Measurements from ENCODE around the gene RAB44. TPM values are rescaled to one million over a fixed set of nuclear protein-coding genes. Genes with fewer than 3 reads are reported as not detected.
A peak's percentile ranks its signal among the peaks of the same experiment; 100 is the strongest.

RAB44 gene
- total and polyA plus RNA-seq, 9 of the 15 experiments (the other 6 are each of a cell fraction or from before 2014, with no cell fraction given): not detected

DNA sequence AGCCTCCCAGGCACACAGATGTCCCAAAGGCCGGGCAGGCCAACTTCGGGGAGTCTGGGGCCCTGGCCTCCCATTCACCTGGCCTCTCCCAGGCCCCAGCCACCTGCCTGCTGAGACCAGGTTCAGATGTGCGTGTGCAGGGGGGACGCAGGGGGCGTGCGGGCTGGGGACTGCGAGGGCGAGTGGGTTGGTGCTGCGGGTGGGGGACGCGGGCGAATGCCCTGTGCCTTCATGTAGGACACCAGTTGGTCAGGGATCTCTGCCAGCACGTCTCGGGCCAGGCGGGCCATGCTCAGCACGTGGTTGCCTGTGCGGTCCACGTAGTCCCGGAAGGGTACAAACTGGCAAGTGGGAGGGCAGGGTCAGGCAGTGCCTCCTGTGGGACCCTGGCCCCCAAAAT lies 44.5 kb downstream of the RAB44 start:
- peaks cover 0 to 21% of the 10 kb centered on the region in 2 experiments; a peak in 4 of 5 replicates for H3K4me1 ChIP-seq (replicated peaks in 1 of 2; ENCODE audit: control insufficient read depth in 2 of 2, insufficient read depth in 2 of 2, low read length in 2 of 2)
- H3K27ac ChIP-seq (ENCODE audit: extremely low read depth, low read depth, low read length): no peak overlapping the region
- no peaks in the 10 kb centered on the region for H3K9me3 ChIP-seq (replicated peaks; ENCODE audit: control insufficient read depth, insufficient read depth, low read depth, low read length)
- DNase-seq (ENCODE audit: extremely low read depth in 1 of 4, low spot score in 3 of 4): no peak
- no peak for FAIRE-seq
- no peaks in the 10 kb centered on the region for H3K36me3 ChIP-seq (ENCODE audit: control insufficient read depth, insufficient read depth, low read length)
- H2AFZ ChIP-seq (ENCODE audit: low read depth, low read length): no peak overlapping the region
- POLR2A ChIA-PET: no interaction called here
- intact Hi-C loops (cut with micrococcal nuclease): no loop called here
- peaks cover 10% of the 10 kb centered on the region for H4K20me1 ChIP-seq (replicated peaks; ENCODE audit: control insufficient read depth, insufficient read depth, low read length)
- TF ChIP-seq, protein P1, sequence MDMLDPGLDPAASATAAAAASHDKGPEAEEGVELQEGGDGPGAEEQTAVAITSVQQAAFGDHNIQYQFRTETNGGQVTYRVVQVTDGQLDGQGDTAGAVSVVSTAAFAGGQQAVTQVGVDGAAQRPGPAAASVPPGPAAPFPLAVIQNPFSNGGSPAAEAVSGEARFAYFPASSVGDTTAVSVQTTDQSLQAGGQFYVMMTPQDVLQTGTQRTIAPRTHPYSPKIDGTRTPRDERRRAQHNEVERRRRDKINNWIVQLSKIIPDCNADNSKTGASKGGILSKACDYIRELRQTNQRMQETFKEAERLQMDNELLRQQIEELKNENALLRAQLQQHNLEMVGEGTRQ (CRISPR knock-in tag; IDR thresholded peaks at IDR 0.05): no peak
- TF ChIP-seq YBX1 (IDR thresholded peaks at IDR 0.05) (no peak), MYNN (IDR thresholded peaks at IDR 0.05) (no peak), MYNN (CRISPR knock-in tag; IDR thresholded peaks at IDR 0.05) (no peak), ZHX1 (conservative IDR thresholded peaks at IDR 0.05; ENCODE audit: low read length) (no peak), ZFP30 (CRISPR knock-in tag; IDR thresholded peaks at IDR 0.05; ENCODE audit: borderline replicate concordance) (no peak), ILF3 (IDR thresholded peaks at IDR 0.05; ENCODE audit: borderline replicate concordance) (no peak), MAFG (tag; conservative IDR thresholded peaks at IDR 0.05) (no peak), U2AF2 (optimal IDR thresholded peaks at IDR 0.05; ENCODE audit: low read depth, low read length) (no peak), RBM25 (IDR thresholded peaks at IDR 0.05; ENCODE audit: low read depth, low read length, severe bottlenecking) (no peak), GTF2E2 (tag; IDR thresholded peaks at IDR 0.05) (no peak), ZNF41 (CRISPR knock-in tag; conservative IDR thresholded peaks at IDR 0.05) (no peak)
- TF ChIP-seq, protein P2, sequence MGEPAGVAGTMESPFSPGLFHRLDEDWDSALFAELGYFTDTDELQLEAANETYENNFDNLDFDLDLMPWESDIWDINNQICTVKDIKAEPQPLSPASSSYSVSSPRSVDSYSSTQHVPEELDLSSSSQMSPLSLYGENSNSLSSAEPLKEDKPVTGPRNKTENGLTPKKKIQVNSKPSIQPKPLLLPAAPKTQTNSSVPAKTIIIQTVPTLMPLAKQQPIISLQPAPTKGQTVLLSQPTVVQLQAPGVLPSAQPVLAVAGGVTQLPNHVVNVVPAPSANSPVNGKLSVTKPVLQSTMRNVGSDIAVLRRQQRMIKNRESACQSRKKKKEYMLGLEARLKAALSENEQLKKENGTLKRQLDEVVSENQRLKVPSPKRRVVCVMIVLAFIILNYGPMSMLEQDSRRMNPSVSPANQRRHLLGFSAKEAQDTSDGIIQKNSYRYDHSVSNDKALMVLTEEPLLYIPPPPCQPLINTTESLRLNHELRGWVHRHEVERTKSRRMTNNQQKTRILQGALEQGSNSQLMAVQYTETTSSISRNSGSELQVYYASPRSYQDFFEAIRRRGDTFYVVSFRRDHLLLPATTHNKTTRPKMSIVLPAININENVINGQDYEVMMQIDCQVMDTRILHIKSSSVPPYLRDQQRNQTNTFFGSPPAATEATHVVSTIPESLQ (CRISPR knock-in tag; IDR thresholded peaks at IDR 0.05): no peak
- TF ChIP-seq, protein P3, sequence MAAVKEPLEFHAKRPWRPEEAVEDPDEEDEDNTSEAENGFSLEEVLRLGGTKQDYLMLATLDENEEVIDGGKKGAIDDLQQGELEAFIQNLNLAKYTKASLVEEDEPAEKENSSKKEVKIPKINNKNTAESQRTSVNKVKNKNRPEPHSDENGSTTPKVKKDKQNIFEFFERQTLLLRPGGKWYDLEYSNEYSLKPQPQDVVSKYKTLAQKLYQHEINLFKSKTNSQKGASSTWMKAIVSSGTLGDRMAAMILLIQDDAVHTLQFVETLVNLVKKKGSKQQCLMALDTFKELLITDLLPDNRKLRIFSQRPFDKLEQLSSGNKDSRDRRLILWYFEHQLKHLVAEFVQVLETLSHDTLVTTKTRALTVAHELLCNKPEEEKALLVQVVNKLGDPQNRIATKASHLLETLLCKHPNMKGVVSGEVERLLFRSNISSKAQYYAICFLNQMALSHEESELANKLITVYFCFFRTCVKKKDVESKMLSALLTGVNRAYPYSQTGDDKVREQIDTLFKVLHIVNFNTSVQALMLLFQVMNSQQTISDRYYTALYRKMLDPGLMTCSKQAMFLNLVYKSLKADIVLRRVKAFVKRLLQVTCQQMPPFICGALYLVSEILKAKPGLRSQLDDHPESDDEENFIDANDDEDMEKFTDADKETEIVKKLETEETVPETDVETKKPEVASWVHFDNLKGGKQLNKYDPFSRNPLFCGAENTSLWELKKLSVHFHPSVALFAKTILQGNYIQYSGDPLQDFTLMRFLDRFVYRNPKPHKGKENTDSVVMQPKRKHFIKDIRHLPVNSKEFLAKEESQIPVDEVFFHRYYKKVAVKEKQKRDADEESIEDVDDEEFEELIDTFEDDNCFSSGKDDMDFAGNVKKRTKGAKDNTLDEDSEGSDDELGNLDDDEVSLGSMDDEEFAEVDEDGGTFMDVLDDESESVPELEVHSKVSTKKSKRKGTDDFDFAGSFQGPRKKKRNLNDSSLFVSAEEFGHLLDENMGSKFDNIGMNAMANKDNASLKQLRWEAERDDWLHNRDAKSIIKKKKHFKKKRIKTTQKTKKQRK (IDR thresholded peaks at IDR 0.05; ENCODE audit: borderline replicate concordance, low read depth, low read length): no peak
- H3K9me1 ChIP-seq (ENCODE audit: control insufficient read depth, insufficient read depth, low read length): no peaks in the 10 kb centered on the region
- in situ Hi-C loops (cut with MboI): no loop called here
- no peak overlapping the region for H3K4me3 ChIP-seq
- no TSS peak for BruUV-seq (replicated peaks)
- 0 out of 4 replicates have a peak overlapping the region, but pooled peaks of 1 of the 2 experiments have one; percentile 16 for H3K9ac ChIP-seq (ENCODE audit: insufficient read depth in 1 of 2, low read depth in 2 of 2, low read length in 2 of 2)
- CTCF ChIA-PET (ENCODE audit: low intra/inter-chr PET ratio): no interaction called here
- no peak for ATAC-seq
- 10% methylated on average over 19 of the region's 19 CpGs for whole genome bisulfite sequencing (ENCODE audit: insufficient coverage, low coverage, missing lambda C conversion rate)
- peaks cover 27 to 89% of the 10 kb centered on the region in 2 experiments; a peak in 4 of 5 replicates for H3K27me3 ChIP-seq (ENCODE audit: control insufficient read depth in 2 of 2, insufficient read depth in 2 of 2, low read length in 2 of 2)
- H3K79me2 ChIP-seq (ENCODE audit: control insufficient read depth, insufficient read depth, low read length): no peaks in the 10 kb centered on the region
- H3K4me2 ChIP-seq (ENCODE audit: insufficient read depth, low read length): no peak overlapping the region

All from K562 (cell line).